Melanocyte of skin (primary cell): ENCODE results near the gene NFIX. TPM values are rescaled to one million over a fixed set of nuclear protein-coding genes. Genes with fewer than 3 reads are reported as not detected.

ENCODE experiments used
- total RNA-seq, 2 donors: library from RNA; depleted of rRNA; stranded (reverse); fragments of >200 nt; gene quantifications; 2 replicates each; pipeline ENCODE4 v1.2.3, GENCODE V29; 2012

Gene NFIX
- 10 to 100 TPM; 19.6 to 27.2 TPM for total RNA-seq

GRCh38 chr19:12994701-12995595 is at the start of gene NFIX:
Gene NFIX, plus strand, starts transcription at chr19:12995475. Its CDS starts 363 bp downstream, at chr19:12995838.

DNA sequence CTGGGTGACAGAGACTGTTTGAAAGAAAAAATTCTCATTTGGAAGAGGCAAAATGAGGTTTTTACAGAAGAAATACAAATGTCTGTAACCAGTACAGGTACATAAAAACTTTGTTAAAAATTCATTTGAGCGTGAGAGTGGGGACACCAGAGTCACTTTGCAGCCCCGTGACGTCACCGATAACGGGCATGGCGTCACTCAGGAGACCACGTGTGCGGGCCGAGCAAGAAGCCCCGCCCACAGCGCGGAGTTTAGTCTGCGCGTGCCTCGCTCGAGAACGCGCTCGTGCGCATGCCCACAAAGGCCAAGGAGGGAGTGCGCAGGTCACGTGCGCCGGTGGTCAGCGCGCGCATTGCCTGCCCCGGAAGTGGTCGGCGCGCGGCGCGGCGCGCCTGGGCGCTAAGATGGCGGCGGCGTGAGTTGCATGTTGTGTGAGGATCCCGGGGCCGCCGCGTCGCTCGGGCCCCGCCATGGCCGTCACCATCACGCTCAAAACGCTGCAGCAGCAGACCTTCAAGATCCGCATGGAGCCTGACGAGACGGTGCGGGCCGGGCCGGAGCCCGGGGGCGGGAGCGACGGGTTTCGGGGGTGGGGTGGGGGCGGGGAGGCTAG is 49.7 kb upstream of the NFIX start, which contains the start of gene RAD23A:
Gene RAD23A (plus strand): TSS at position 384 of the 613 bp plus-strand sequence. CDS start 87 bp downstream, at position 471.

DNA sequence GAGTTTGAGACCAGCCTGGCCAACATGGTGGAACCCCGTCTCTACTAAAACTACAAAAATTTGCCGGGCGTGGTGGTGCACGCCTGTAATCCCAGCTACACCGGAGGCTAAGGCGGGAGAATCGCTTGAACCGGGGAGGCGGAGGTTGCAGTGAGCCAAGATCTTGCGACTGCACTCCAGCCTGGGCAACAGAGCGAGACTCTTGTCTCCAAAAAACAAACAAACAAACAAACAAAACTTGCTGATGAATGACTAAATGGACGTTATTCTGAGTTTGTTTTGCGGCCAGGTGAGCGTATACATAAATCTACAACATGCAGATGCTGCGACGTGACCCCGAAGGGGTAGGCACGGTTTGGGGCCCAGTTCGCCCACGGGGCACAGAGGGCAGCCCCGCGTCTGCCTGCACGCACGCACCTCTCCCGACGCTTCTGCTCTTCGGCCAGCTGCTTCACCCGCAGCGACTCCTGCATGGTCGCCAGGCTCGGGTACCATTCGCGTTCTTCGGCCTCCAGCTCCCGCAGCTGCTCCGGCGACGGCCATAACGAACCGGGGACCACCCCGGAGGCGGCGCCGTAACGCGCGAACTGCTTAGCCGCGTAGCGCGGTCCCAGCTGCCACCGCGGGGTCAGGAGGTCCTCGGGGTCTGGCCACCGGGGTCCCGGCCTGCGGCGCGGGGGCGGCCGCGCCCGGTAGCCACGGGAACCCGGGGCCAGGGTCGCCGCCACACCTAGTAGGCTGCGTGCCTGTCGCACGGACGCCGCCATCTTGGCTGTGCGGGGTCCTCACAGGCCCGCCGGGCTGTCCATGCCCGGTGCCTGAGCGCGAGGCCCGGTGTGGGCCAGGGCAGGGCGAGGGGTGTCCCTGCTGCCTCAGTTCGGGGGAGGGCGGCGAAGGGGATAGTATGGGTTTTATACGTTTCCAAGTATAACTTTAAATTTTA is 38.6 kb upstream of the NFIX start, which contains the start of gene GADD45GIP1:
Gene GADD45GIP1 (minus strand): TSS at position 778 of the 943 bp plus-strand sequence. CDS start 11 bp downstream, at position 767.

DNA sequence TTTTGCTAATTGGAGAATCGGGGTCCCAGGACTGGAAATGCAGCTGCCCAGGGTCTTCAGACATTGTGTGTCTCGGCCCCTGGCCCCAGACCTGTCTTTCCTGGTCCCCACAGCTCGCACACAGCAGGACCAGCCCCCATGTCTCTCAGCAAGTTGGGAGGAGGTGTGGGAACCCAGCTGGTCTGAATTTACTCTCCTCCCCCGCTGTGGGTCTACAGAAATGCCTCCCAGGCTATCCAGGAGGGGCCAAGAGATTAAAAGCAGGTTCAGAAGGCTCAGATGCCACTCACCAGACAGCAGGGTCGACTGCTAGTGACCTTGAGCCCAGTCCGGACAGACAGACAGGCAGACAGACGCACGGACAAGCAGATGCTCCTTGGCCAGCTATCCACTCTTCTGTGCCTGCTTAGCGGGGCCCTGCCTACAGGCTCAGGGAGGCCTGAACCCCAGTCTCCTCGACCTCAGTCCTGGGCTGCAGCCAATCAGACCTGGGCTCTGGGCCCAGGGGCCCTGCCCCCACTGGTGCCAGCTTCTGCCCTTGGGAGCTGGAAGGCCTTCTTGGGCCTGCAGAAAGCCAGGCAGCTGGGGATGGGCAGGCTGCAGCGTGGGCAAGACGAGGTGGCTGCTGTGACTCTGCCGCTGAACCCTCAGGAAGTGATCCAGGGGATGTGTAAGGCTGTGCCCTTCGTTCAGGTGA is 25.8 kb upstream of the NFIX start, which contains the start of gene DAND5:
Gene DAND5 (plus strand): TSS at position 285 of the 697 bp plus-strand sequence. CDS start 85 bp downstream, at position 370.

GRCh38 chr19:13102666-13103580 is 107.6 kb downstream of the NFIX start, which contains the start of gene LYL1:
Gene LYL1, minus strand, starts transcription at chr19:13102858. Its CDS starts 1,687 bp downstream, at chr19:13101171.

DNA sequence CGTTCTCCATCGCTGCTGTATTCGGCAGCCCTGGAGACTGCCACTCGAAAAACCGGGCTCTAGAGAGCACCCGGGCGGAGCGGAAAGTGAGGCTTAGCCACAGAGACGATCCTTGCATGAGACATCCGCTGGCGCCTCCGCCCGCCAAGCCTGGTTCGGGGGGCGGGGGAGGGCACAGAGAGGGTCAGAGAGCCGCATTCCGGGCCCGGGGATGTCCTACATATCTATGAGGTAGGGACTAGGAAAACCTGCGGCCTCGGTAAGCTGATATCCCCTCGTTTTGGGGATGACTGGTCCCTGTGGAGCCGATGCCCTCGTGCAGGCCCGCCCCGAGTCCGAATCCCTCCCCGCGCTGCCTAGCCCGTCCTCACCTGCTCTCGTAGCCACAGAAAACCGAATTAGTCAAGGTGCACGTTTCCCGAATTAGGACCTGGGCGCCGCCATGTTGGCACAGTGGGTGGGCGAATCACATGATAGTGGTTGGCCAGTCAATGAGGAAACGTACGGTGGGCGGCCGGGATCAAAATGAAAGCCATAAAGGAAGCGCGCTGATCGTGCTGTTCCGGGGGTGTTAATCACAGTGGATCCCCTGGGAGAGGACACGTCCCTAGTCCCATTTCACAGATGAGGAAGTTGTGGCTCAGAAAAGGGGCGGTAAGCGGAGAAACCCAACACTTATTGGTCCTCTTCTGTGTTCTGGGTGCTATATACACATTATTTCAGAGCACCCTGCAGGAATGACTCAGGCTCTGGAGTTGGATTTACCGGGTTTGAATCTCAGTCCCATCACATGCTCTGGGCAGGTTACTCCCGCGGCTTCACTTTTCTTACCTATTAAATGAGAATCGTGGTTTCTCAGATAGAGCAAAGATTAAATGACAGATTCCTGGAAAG is 121.3 kb downstream of the NFIX start, which contains the start of gene TRMT1:
Gene TRMT1 (minus strand): TSS at position 459 of the 894 bp plus-strand sequence. CDS start 341 bp downstream, at position 118.

GRCh38 chr19:13117772-13118423 is 122.6 kb downstream of the NFIX start, which contains the start of gene NACC1:
Gene NACC1, plus strand, starts transcription at chr19:13118264. Its CDS starts 16,944 bp downstream, at chr19:13135208.

Other genes starting within 250 kb of the NFIX start
- under 1 TPM in 1 of 2 donors, not detected in 1; under 0.01 TPM for gene BEST2, start 243.7 kb upstream of the NFIX start, total RNA-seq
- 1 to 10 TPM; 6.7 to 8.6 TPM for gene HOOK2, start 219.9 kb upstream of the NFIX start, total RNA-seq
- gene JUNB, start 204.0 kb upstream of the NFIX start, total RNA-seq: 10 to 100 TPM; 65.3 to 88.4 TPM
- gene PRDX2, start 193.7 kb upstream of the NFIX start, total RNA-seq: 100 to 1,000 TPM; 148 to 258 TPM
- not detected for gene THSD8, start 193.4 kb upstream of the NFIX start, total RNA-seq
- gene RNASEH2A, start 188.9 kb upstream of the NFIX start, total RNA-seq: 10 to 100 TPM; 26.2 to 69.3 TPM
- not detected for gene RTBDN, start 160.9 kb upstream of the NFIX start, total RNA-seq
- gene MAST1, start 157.0 kb upstream of the NFIX start, total RNA-seq: 1 to 10 TPM in 1 of 2 donors, under 1 TPM in 1; 0.33 to 2.1 TPM
- gene DNASE2, start 114.0 kb upstream of the NFIX start, total RNA-seq: 10 to 100 TPM; 28.0 to 42.3 TPM
- gene KLF1, start 108.3 kb upstream of the NFIX start, total RNA-seq: under 1 TPM in 1 of 2 donors, not detected in 1; under 0.01 TPM
- gene GCDH, start 104.3 kb upstream of the NFIX start, total RNA-seq: 10 to 100 TPM; 41.0 to 59.6 TPM
- gene SYCE2, start 76.2 kb upstream of the NFIX start, total RNA-seq: under 1 TPM in 1 of 2 donors, not detected in 1; 0.69 TPM
- gene FARSA, start 61.8 kb upstream of the NFIX start, total RNA-seq: 100 to 1,000 TPM in 1 of 2 donors, 10 to 100 TPM in 1; 77.4 to 131 TPM
- gene CALR, start 56.9 kb upstream of the NFIX start, total RNA-seq: 1,000 to 10,000 TPM; 1,570 to 2,282 TPM
- gene RAD23A, start 49.6 kb upstream of the NFIX start, total RNA-seq: 100 to 1,000 TPM; 146 to 147 TPM
- 10 to 100 TPM; 20.3 to 21.3 TPM for gene GADD45GIP1, start 38.3 kb upstream of the NFIX start, total RNA-seq
- gene DAND5, start 25.9 kb upstream of the NFIX start, total RNA-seq: not detected
- gene LYL1, start 107.4 kb downstream of the NFIX start, total RNA-seq: 1 to 10 TPM; 4.8 to 7.0 TPM
- 10 to 100 TPM; 21.7 to 35.0 TPM for gene TRMT1, start 121.3 kb downstream of the NFIX start, total RNA-seq
- gene NACC1, start 122.8 kb downstream of the NFIX start, total RNA-seq: 10 to 100 TPM; 51.6 to 76.9 TPM
- 10 to 100 TPM; 43.7 to 68.3 TPM for gene STX10, start 154.9 kb downstream of the NFIX start, total RNA-seq
- gene IER2, start 154.9 kb downstream of the NFIX start, total RNA-seq: 10 to 100 TPM in 1 of 2 donors, 1 to 10 TPM in 1; 6.5 to 17.6 TPM